ENCODE results near the gene RUFY4.

RUFY4 gene

GRCh38 chr2:218138047-218138446 is 69.0 kb downstream of the RUFY4 start:
- DNase-seq (ENCODE audit: insufficient read length, low spot score) (no peak), FAIRE-seq (no peak)
